ENCODE results near the gene APBA2.
A peak's percentile ranks its signal among the peaks of the same experiment; 100 is the strongest.

APBA2 gene

DNA sequence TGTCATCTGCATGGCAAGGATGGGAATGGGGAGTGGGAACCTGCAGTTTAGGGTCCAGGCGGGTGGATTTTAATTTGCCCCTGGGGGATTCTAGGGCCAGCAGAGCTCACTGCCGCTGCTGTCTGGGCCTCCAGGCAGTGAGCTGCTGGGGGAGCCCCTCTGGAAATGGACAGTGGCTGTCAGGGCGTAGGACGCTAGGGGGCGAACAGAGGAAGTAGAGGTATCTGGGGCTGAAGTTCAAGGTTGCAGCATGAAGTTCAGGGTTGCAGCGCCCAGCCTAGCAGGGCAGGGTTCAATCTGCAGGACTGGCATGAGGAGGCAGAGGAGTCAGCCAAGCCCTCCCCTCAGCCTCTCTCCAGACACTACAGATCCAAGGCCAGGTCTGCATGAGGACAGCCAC, 49.5 kb downstream of the APBA2 start:
- no peak for DNase-seq (ENCODE audit: low read depth, low spot score)

DNA sequence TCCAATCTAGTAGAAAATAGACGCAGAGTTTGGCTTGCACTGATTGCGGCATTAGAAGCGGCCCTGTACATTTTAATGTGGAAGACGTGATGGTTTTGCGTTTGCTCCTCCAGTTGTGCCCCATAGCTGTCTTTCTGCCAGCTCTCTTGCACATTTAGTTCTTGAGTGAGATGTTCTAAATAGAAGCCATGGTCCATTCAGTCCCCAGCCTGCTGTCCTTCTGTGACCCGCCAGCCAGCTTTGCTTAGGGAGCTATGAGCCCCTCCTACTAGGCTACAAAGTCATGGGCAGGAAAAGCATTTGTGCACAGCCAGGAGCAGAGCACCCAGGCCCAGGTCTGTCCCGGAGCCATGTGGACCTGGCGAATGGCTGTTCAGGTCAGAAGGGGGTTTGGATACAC, 50.3 kb downstream of the APBA2 start:
- no peak for DNase-seq (ENCODE audit: low read depth, low spot score)

DNA sequence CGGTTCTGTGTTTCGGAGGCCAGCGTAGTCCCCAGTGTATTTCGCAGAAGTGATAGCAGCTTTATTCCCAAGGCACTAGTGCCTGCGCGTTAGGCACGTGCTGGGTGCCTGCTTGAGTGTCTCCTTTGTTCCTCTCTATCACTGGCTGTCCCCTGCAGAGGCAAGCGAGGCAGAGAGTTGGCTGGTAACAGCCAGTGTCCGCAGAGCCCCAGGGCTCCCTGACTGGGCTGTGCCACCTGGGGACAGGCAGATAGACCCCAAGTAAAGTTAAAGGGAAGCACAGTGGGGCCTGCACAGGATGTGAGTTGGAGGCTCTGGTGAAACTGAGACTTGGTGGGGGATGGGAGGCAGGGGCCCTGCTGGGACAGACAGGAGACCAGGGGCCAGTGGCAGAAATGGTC, 50.7 kb downstream of the APBA2 start:
- no peak for DNase-seq (ENCODE audit: low read depth, low spot score)

DNA sequence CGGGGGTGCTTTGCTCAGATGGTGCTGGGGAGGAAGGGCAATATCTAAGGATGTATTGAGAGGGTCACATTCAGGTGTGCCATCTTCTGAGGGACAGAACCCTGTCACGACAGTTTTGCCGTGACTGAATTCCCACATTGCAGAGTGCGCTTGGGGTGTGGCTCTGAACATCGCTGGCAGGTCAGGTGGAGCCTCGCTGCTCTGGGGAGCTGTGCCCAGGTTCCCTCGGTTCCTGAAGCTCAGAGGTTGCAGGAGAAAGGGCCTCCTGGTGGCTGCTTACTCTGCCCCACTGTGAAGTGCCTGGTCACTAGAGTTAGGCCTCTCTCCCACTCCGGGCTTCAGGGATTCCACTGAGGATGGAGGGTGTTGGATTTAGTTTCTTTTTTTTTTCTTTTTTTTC, 51.5 kb downstream of the APBA2 start:
- no peak for DNase-seq (ENCODE audit: low read depth, low spot score)

DNA sequence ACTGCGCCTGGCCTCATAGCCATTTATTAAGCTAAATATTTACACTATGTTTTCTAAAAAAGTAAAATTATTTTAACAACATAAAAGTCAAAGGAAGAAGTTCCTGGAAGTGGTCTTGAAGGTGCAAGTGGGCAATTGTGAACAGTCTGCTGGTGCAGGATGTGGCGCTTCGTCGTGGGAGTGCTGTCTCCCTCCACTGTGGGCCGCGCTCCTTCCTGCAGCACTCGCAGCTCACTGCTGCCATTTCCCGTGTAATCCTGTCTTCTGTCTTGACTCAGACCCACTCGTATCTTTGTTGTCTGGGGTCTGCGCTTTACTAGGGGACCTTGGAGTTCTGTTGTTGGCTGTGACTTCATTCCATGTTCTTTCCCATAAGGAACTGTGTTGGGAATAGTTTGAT, 56.3 kb downstream of the APBA2 start:
- no peak for DNase-seq (ENCODE audit: low read depth, low spot score)

DNA sequence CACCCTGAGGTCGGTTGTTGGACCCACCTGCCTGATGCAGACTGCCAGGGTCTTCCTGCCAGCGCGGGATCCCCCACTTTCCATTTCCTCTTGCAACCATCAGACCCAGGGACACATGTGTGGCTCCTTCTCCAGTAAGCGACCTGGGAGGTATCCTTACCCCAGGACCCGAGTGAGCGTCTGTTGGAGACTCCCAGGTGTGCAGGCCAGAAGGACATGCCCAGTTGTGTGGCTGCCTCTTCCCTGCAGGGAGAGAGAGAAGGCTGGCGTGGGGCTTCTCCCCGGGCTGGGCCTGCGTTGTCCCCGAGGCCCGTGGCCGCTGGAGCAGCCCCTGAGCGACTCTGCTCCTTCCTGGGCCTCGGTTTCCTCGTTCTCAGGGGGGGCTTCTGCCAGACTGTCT, 56.8 kb downstream of the APBA2 start:
- no peak for DNase-seq (ENCODE audit: low read depth, low spot score)

DNA sequence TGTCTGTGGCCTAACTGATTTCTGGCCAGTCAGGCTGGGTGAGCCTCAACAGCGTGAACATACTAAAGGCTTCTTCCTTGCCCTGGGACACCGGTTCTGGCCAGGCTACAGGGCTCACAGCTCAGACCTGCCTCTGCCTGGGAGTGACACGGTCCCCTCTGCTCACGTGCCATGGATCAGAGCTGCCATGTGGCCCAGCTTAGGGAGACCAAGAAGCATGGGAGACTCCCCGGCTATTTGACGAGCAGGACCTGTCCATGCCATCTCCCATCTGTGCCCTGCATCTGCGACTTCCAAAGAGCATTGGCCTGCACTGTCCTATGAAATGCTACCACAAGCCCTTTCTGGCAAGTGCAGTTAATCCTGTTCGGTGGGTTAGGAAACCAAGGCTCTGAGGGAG, 57.4 kb downstream of the APBA2 start:
- DNase-seq (ENCODE audit: low read depth, low spot score): no peak

DNA sequence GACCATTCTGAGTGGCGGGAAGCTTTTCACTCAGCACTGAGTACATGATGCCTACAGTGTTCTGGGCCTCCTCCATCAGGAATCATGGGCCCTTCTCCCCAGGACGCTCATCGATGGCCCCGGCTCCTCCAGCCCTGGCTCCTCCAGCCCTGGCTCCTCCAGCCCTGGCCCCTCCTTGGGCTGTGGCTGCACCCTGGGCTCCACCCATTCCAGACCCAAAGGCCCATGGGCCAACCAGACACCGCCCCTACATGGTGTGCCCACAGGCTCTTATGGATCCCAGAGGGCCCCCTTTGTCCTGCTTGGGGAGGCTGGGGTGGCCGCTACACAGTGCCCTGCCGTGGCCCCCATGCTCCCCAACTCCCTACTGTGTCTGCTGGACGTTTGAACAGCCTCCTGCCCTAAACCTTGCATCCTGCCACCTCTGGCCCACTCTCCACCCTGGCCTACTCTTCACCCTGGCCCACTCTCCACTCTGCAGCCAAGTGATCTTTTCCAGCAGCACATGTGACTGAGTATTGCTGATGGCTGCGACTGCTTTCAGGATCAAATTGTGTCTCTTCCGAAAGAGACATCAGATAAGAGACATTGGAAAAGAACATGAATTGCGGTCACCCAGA, 57.9 kb downstream of the APBA2 start:
- no peak for DNase-seq (ENCODE audit: low read depth, low spot score)

DNA sequence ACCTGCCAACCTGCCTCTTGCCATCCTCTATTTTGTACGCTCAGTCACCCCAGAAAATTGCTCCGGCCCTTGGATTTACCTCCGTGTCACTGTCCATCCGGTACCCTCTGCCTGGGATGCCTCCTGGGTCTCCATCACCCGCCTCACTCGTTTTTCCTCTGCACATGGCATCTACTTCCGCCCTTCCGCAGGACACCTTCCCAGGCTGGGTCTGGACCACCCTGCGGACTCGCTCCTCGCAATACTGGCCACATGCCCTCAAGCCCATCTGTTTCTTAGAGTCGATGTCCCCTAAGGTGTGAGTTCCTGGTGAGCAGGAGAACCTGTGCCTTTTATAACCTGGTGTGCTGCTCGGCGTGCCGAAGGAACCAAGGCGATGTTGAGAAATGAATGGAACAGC, 58.5 kb downstream of the APBA2 start:
- DNase-seq (ENCODE audit: low read depth, low spot score): no peak

DNA sequence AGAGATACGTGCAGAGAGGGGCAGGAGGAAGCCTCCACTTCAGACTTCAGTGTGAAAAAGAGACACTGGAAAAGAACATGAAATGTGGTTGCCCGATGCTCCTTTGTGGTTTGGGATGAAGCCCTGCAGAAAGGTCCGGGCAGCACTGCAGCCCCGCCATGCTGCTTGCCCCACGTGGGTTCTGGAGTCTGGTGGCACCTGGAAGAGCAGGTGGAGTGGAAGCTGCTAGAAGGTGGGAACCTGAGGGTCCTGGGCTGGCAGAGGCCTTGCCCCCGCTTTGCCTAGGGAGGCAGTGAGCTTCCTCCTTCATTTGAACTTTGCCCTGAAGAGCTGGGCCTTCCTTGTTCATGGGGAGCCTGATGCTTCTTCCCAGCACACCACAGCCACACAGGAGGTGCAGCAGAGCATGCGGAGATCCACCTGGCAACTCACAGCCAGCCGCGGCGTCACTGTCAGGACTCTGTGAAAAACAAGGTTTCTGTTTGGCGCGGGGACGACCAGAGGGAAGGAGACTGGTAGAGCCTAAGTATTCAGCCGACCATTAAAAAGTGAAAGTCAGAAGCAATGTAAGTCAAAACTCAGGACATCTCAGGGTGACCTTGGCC, 59.0 kb downstream of the APBA2 start:
- DNase-seq (ENCODE audit: low read depth, low spot score): no peak

DNA sequence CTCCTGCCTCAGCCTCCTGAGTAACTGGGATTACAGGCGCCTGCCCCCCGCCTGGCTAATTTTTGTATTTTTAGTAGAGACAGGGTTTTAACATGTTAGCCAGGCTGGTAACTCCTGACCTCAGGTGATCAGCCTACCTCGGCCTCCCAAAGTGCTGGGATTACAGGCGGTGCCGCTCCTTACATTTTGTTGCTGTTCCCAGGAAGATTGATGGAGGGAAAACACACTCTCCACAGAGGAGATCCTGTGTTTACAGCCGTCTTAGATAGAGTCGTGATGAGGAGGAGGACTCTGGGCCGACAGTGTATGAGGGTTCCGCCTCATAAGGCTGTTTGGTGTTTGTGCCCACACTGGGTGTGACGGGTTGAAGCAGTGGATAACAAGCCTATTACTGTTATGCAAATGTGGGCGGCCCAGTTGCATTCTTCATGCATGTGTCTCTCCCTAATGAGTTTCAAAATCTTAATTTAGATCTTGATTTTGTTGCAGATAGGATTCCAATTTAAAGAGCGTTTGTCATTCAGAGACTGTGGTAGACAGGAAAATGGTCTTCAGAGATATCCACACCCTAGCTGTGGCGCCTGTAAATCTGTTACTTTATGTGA, 60.0 kb downstream of the APBA2 start:
- DNase-seq (ENCODE audit: low read depth, low spot score): no peak

DNA sequence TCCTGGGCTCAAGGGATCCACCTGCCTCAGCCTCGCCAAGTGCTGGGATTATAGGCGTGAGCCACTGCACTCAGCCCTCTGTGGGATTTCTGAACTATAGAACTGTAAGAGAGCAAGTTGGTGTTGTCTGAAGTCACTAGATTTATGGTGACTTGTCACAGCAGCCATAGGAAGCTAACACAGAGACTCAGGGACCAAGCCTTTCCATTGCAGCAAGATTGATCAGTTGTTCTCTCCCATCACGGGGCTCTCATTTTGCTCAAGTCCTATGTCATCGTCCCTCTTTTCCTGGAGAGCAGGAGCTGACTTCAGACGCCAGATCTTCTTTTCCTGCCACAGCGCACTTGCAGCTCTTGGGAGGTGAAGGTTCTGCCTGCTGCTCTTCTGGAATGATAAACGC, 61.0 kb downstream of the APBA2 start:
- DNase-seq (ENCODE audit: low read depth, low spot score): no peak

DNA sequence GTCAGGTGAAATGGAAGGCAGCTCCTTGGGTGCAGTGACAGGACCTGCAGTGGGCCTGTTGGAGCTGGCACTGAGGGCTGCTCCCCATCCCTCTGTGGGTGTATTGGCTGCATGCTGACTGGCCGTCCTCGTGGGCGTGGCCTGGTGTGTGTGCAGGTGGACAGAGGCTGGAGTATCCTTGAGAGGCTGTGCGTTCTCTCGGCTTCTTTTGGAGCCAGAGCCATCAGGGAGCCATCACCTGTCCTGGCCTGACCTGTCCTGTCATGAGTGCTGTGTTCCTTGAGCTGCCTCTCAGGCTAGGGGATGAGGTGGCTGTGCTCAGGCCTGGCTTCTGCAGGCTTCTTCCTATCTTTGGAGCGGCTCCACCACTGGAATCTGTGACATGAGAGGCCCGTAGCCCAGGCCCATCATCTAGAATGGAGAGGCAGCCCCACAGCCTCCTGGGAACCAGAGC, 61.5 kb downstream of the APBA2 start:
- no peak for DNase-seq (ENCODE audit: low read depth, low spot score)

DNA sequence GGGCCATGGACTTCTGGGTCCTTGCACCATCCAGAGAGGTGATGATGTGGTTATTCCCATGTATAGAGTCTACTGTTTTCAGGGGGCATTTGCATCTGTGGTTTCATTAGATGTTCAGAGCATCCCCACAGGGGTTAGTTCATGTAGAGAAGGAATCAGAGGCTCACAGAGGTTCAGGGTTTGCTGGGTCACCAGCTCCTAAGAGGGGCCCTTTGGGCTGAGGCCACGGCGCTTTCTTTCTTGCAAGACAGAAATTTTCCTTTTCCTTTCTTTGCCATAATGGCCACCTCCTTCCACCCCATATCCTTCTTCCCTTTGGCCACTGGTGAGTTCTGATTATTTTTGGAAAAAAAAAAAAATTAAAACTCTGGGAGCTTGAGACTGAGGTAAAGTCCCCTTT, 62.3 kb downstream of the APBA2 start:
- DNase-seq (ENCODE audit: low read depth, low spot score): no peak

DNA sequence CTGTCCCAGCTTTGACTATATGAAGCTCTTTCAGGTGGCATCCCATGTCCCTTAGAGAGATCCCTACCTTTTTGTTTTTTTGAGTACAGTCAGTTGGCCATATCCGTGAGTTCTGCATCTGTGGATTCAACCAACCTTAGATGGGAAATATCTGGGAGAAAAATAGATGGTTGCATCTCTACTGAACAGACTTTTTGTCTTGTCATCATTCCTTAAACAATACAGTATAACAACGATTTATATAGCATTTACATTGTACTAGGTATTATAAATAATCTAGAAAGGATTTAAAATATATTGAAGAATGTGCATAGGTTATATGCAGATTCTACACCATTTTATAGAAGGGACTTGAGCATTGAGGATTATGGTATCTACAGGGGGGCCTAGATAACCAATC, 65.1 kb downstream of the APBA2 start:
- no peak for DNase-seq (ENCODE audit: low read depth, low spot score)

DNA sequence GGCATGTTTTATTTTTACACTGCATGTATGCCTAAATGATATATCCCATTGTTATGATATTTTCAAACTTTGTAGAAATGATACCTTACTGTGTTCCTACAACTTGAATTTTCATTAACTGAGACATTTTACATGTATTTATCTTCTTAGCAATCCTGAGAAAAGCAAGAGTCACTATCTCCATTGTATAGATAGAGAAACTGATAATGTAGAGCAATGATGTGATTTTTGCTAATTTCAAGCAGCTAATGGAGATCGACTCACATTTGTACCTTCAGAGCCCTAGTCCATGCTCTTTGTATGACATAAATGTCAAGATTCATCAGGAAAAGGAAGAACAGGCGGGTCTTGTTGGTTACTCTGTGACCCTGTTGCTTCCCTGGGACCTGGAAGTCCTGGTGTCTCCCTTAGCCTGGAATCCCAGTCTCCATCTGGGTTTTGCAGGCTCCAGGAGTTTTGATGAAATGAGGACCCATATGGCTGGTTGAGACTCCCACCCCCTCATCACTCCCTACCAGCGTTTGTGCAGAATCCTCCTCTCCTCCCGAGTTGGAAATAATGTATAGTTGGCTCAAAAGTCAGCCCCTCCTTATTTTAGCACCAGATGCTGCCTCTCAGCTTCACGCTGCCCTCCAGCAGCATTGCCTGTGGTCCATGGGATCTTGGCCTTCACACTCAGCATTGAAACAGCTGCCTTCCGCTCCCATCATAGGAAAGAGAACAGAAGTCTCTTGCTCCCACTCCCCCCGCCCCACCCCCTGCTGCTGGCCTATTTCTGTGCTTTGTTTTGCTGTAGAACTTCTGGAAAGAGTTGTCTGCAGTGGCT, 67.1 kb downstream of the APBA2 start:
- no peak for DNase-seq (ENCODE audit: low read depth, low spot score)

DNA sequence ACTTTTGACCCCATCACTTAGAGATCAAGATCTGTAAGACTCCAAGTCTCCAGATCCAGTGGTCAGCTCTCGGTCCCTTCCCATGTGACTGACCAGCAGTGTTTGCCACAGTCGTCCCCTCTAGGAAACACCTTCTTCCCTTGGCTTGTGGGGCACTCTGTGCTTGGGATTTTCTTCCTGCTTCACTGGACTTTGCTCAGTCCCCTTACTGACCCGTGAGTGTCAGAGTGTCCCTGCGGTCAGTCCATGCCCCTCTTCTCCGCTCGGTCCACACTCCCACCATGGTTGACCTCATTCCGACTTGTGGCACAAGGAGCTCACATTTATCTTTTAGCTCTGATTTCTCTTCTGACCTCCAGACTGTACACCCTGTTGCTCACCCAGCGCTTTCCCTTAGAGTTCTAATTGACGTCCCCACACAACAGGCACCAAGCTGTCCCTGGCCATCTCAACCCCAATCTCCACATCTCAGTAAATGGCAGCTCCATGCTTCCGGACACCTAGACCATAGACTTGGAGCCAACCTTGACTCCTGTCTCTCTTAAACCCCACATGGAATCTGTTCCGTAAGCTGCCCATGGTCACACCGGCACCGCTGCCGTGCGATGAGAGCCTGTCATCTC, 67.9 kb downstream of the APBA2 start:
- DNase-seq (ENCODE audit: low read depth, low spot score): no peak

DNA sequence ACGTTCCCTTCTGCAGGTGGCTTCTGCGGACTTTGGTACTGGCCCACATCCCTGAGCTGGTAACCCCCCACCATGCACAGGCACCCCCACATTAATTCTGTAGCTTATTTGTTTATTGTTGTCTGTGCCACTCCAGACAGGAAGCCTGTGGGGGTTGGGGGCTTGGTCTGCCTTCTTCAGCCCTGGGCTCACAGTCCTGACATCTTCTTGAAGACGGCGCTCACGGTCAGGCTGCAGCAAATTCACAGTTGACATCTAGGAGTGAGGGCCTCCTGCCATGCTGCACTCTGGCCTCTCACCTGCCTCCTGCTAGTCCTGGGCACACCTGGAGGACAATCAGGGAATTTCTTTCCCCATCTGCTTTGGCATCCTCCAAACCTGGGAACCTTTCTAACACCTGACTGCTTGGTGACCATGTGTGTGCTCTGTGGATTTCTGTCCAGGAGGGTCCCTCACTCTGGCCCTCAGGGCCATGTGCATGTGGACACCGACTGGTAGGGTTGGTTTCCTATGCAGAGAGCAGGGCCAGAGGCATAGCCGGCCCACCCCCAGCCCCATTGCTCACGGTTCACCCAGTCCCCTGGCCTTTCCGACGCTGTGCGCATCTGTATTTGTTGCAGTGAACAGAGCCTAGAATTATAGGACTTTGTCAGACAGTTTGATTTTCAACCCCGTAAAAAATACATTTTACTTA, 68.8 kb downstream of the APBA2 start:
- DNase-seq (ENCODE audit: low read depth, low spot score): no peak

DNA sequence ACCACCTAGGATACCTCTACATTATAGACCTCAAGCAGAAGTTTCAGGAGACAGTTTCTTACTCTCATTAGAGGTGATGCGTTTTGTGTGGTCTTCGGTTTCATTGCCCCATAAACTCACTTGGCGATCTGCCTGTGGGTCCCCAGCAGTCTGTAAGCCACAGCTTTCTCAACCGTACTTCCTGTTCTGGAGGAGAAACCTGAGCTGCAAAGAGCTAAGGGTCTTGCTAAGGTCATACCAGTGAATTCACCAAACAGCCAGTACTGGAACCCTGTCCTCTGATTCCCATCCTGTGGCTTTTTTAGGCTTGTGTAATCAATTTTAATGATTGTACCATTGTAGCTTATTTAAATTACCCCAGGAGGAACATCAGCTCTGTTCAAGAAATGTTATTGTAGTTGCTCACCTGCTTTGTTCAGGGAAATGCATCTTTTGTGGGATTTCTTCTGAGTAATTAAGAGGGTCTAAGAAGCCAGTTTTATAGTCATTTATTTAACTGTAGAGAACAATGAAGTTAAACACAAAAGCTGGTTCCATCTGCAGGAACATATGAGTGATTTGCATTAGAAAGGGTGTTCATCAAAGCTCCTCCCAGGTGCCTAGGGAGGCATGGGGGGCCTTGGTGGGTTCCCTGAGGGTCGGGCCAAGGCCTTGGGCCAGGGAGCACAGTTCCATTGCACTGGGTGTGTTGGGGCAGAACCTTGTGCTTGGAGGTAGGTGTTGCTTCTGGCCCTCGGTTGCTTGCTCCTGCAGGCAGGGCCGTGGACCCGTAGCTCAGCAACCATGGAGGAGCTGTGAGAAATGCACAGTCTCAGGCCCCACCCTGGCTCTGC, 69.6 kb downstream of the APBA2 start:
- DNase-seq (ENCODE audit: low read depth, low spot score): peak; percentile 44

DNA sequence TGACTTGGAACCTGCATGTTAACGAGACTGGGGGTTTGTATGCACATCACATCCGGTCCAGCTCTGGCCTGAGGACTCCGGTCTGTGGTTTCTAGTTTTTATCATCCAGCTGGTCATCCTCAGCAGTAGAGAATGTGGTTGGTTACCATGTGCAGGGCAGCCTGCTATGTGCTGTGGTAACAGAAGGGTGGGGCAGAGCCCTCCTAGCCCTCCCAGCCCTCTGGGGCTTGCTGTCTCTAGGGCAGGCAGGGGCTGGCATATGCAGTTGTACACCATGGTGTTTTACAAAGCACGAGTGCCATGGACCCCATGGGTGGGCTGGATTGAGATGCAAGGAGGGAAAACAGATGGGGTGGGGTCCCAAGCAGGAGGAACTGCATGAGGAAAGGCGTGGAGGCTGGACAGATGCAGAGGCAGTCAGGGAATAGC, 70.2 kb downstream of the APBA2 start:
- no peak for DNase-seq (ENCODE audit: low read depth, low spot score)

DNA sequence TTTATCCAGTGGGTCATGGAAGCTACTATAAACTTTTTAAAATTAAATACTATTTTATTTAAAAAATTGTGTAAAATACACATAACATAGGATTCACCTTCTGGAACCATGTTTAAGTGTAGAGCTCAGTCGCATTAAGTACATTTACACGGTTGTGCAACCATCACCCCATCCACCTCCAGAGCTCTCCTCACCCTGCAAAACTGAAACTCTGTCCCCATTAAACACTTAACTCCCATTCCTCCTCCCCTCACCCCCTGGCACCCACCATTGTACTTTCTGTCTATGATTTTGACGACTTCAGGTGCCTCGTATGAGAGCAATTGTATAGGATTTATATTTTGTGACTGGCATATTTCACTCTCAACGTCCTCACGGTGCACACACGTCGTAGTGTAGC, 70.7 kb downstream of the APBA2 start:
- DNase-seq (ENCODE audit: low read depth, low spot score): no peak

Data from smooth muscle cell of the brain vasculature (primary cell).